GM12875 (cell line): Measurements from ENCODE around the gene PRSS2.
"Not testable (repeated sequence)": the region's sequence is repeated elsewhere in the genome, so short reads cannot be mapped to it uniquely, and the experiment has no call there.

Source experiments
- H3K4me3 ChIP-seq: one replicate; pipeline ENCODE4 v1.5.1; 2011; ENCODE audit warnings: low read depth, low read length, control low read depth
- TF ChIP-seq, protein P1 (sequence below): IDR thresholded peaks from 2 replicates; pipeline ENCODE4 v1.5.1; 2011; ENCODE audit warnings: low read depth, mild to moderate bottlenecking, control low read depth, inconsistent platforms, low read length, moderate library complexity, borderline replicate concordance; ENCODE audit not compliant: insufficient read depth

Gene PRSS2

DNA sequence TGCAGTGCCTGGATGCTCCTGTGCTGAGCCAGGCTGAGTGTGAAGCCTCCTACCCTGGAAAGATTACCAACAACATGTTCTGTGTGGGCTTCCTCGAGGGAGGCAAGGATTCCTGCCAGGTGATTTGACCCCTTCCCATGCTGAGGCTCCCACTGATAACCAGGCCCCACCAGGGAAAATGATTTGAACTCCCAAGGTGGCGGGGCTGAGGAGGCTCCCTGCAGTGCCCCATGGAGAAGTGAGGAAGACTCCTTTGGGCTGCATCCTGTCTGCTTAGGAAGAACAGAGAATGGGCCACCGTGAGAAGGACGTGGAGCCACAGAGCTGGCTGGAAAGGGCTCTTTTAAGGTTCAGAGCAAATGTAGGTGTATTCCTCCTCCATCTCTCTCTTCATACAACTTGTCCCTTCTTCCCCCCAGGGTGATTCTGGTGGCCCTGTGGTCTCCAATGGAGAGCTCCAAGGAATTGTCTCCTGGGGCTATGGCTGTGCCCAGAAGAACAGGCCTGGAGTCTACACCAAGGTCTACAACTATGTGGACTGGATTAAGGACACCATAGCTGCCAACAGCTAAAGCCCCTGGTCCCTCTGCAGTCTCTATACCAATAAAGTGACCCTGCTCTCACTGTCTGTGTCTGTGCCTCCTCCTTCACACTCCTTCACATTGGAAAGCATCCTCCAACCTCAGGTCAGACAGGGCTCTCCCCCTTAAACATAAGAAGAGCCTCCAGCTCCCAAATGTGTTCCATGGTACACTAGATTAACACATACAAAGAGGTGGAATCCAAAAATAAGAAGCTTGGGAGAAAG is 3.4 kb downstream of the PRSS2 start:
- no peak overlapping the region for H3K4me3 ChIP-seq
- TF ChIP-seq, protein P1, sequence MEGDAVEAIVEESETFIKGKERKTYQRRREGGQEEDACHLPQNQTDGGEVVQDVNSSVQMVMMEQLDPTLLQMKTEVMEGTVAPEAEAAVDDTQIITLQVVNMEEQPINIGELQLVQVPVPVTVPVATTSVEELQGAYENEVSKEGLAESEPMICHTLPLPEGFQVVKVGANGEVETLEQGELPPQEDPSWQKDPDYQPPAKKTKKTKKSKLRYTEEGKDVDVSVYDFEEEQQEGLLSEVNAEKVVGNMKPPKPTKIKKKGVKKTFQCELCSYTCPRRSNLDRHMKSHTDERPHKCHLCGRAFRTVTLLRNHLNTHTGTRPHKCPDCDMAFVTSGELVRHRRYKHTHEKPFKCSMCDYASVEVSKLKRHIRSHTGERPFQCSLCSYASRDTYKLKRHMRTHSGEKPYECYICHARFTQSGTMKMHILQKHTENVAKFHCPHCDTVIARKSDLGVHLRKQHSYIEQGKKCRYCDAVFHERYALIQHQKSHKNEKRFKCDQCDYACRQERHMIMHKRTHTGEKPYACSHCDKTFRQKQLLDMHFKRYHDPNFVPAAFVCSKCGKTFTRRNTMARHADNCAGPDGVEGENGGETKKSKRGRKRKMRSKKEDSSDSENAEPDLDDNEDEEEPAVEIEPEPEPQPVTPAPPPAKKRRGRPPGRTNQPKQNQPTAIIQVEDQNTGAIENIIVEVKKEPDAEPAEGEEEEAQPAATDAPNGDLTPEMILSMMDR = no peak

DNA sequence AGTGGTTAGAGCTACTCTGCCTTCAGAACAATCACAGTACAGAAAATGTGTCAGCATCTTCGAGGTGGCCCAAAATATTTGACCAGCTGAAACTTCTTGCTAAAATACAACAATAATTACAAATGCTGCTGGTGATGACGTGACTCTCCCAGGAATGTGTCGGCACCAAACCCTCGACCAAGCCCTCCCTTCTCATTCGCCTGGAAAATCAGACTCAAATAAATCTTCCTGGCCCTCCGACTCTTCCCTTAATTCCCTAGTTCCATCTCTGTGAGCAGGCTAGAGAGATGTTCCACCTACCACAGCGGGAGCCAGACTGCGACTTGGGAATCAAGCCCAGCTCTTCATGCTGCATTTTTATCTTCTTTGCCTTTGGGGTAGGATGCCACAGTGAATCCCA is 4.1 kb downstream of the PRSS2 start:
- no peak overlapping the region for H3K4me3 ChIP-seq
- TF ChIP-seq, protein P1 = no peak

DNA sequence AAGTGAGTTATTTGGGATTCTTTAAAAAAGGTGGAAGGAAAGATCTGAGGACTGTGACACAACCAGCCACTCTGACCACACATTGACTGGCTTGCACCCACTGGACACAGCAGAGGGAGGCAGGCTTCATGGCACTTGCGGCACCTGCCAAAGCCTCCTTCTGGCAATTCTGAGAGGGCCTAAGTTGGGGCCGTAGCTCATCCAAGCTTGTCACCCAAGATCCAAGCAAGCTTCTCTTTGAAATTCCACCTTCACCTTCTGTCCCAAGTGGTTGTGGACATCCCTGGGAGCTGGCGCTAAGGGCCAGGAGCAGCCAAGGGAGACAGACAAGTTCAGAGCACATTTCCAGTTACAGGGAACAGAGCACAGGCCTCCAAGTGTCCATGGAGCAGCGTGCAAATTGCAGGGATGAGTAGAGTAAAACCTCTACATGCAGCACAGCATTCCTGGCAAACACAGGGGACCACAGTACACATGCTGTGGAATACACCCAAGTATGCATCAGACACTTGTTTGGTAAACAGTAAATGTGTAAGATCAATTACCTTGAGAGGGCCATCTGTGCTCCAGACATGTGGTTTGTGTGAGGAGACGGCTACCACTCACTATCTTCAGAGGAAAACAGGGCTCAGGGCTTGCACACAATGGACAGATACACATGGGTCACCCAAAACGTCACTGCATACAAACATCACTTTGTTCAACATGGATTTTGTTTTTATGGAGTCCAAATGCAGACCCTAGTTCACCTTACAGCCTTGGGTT is 4.8 kb downstream of the PRSS2 start:
- not testable (repeated sequence) for H3K4me3 ChIP-seq

DNA sequence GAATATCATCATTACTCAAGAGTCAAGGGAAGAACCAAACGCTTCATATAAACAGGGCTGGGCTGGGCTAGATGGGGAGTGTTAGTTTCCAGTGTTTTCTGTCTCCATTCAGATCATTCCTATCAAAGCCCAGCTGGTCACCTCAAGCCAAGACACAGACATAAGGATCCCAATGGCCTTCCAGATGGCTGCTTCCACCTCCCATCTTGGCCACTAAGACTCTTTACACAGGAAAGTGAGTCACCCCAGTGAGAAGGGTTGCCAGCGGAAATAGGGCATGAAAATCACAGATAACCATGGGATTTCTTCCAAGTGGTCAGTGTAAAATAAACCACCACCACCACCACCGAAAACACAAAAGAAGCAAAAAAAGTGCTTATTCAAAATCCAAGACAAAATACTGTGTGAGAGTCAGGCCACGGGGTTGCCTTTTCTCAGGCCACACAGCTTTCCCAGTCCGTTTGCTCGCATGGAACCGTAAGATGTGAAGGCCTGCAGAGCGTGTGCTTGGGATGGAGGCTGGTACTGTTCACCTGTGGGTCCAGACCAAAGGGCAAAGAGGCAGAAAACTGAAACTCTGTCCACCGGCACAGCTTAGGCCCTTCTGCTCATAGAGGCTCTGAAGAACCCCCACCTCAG is 5.6 kb downstream of the PRSS2 start:
- TF ChIP-seq, protein P1 = no peak
- no peak overlapping the region for H3K4me3 ChIP-seq

DNA sequence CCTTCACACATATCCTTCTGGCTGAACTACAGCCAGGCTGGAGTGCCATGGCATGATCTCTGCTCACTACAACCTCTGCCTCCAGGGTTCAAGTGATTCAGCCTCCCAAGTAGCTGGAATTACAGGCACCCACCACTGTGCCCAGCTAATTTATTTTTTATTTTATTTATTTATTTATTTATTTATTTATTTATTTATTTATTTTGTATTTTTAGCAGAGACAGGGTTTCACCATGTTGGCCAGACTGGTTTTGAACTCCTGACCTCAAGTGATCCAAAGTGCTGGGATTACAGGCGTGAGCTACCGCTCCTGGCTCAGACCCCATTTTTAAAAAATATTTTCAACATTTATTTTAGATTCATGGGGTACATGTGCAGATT is 6.1 kb downstream of the PRSS2 start:
- not testable (repeated sequence) for H3K4me3 ChIP-seq

DNA sequence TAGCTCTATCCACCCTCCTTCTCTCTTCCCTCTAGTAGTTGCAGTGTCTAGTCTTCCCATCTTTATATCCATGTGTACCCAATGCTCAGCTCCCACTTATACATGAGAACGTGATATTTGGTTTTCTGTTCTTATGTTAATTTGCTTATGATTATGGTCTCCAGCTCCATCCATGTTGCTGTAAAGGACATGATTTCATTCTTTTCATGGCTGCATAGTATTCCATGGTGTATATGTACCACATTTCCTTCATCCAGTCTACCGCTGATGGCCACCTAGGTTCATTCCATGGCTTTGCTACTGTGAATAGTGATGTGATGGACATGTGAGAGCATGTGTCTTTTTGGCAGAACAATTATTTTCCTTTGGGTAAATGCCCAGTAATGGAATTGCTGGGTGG is 6.5 kb downstream of the PRSS2 start:
- TF ChIP-seq, protein P1 = no peak
- no peak overlapping the region for H3K4me3 ChIP-seq

DNA sequence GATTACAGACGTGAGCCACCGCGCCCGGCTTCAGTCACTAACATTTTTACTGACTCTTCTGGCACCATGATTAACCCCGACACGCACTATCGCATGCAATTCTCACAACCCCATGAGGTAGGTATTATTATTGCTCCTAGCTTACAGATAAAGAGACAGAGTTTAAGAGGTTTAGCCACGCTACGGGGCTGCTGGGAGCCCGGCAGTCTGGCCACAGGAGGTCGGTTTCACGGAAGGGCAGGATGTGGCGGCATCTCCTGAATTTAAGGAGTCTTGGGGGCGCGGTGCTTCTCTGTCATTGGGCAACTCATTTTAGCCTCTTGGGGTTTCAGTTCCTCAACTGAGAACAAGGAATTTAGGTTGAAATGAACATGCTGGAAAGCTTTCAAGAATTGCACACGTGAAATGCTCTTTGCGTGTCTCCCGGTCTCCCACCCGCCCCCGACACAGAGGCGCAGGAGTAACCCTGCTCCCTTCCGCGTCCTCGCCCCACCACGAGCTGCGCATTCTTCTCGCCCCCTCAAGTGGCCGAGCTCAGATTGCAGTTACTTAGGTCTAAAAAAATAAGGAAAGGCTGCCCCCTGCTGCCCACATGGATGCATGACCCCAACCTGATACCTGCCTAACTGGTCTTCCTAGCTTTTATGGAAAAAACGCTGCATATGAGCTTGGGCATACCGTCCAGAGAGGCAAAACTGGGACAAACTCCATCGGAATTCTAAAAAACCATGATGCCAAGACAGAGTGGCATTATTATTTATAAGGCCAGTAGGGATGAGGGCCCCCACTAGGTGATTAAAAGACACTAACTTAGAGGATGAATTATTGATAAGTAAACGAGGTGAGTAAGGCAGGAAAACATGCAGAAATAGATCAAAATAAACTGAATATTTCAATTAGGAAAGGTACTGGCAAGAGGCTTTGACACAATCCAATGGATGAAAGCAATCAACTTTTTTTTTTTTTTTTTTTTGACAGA is 12.4 kb downstream of the PRSS2 start:
- TF ChIP-seq, protein P1 = peak; percentile 86
- H3K4me3 ChIP-seq = peak overlapping the region; percentile 50
